ENCODE data around the gene RIN3. TPM values are rescaled to one million over a fixed set of nuclear protein-coding genes. Genes with fewer than 3 reads are reported as not detected.

RIN3 gene
- total RNA-seq, 1 donor from 2014 or later, result 18.8 TPM

GRCh38 chr14:92673601-92674150 lies 160.1 kb downstream of the RIN3 start:
- Mint-ChIP-seq H3K36me3 (ENCODE audit: low read depth) (peaks cover 13% of the 10 kb centered on the region), H3K9me3 (ENCODE audit: low read depth) (no peaks in the 10 kb centered on the region), H3K4me1 (ENCODE audit: low read depth) (peaks cover 5% of the 10 kb centered on the region), H3K27me3 (ENCODE audit: low read depth) (no peaks in the 10 kb centered on the region), H3K27ac (ENCODE audit: unreplicated experiment) (no peak overlapping the region), H3K4me3 (ENCODE audit: unreplicated experiment) (no peak overlapping the region)
- TF ChIP-seq, protein P1, sequence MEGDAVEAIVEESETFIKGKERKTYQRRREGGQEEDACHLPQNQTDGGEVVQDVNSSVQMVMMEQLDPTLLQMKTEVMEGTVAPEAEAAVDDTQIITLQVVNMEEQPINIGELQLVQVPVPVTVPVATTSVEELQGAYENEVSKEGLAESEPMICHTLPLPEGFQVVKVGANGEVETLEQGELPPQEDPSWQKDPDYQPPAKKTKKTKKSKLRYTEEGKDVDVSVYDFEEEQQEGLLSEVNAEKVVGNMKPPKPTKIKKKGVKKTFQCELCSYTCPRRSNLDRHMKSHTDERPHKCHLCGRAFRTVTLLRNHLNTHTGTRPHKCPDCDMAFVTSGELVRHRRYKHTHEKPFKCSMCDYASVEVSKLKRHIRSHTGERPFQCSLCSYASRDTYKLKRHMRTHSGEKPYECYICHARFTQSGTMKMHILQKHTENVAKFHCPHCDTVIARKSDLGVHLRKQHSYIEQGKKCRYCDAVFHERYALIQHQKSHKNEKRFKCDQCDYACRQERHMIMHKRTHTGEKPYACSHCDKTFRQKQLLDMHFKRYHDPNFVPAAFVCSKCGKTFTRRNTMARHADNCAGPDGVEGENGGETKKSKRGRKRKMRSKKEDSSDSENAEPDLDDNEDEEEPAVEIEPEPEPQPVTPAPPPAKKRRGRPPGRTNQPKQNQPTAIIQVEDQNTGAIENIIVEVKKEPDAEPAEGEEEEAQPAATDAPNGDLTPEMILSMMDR (IDR thresholded peaks at IDR 0.05), result no peak
- DNase-seq (ENCODE audit: low spot score), result no peak

GRCh38 chr14:92675421-92675820 lies 161.8 kb downstream of the RIN3 start:
- DNase-seq (ENCODE audit: low spot score), result peak; percentile 34
- no peak overlapping the region for H3K27ac Mint-ChIP-seq (ENCODE audit: unreplicated experiment)
- TF ChIP-seq, protein P1 (IDR thresholded peaks at IDR 0.05), result no peak
- no peaks in the 10 kb centered on the region for H3K4me1 Mint-ChIP-seq (ENCODE audit: low read depth)
- H3K36me3 Mint-ChIP-seq (ENCODE audit: low read depth), result peaks cover 13% of the 10 kb centered on the region
- H3K27me3 Mint-ChIP-seq (ENCODE audit: low read depth), result no peaks in the 10 kb centered on the region
- H3K4me3 Mint-ChIP-seq (ENCODE audit: unreplicated experiment), result no peak overlapping the region
- H3K9me3 Mint-ChIP-seq (ENCODE audit: low read depth), result no peaks in the 10 kb centered on the region

GRCh38 chr14:92675976-92676375 lies 162.4 kb downstream of the RIN3 start:
- Mint-ChIP-seq H3K4me1 (ENCODE audit: low read depth) (no peaks in the 10 kb centered on the region), H3K27me3 (ENCODE audit: low read depth) (no peaks in the 10 kb centered on the region), H3K36me3 (ENCODE audit: low read depth) (peaks cover 13% of the 10 kb centered on the region), H3K4me3 (ENCODE audit: unreplicated experiment) (no peak overlapping the region), H3K9me3 (ENCODE audit: low read depth) (no peaks in the 10 kb centered on the region), H3K27ac (ENCODE audit: unreplicated experiment) (no peak overlapping the region)
- DNase-seq (ENCODE audit: low spot score), result peak; percentile 54
- TF ChIP-seq, protein P1 (IDR thresholded peaks at IDR 0.05), result no peak

GRCh38 chr14:92676403-92677086 lies 163.0 kb downstream of the RIN3 start:
- TF ChIP-seq, protein P1 (IDR thresholded peaks at IDR 0.05), result no peak
- Mint-ChIP-seq H3K36me3 (ENCODE audit: low read depth) (peaks cover 13% of the 10 kb centered on the region), H3K4me3 (ENCODE audit: unreplicated experiment) (no peak overlapping the region), H3K9me3 (ENCODE audit: low read depth) (no peaks in the 10 kb centered on the region), H3K27me3 (ENCODE audit: low read depth) (no peaks in the 10 kb centered on the region), H3K27ac (ENCODE audit: unreplicated experiment) (no peak overlapping the region), H3K4me1 (ENCODE audit: low read depth) (peaks cover 4% of the 10 kb centered on the region)
- DNase-seq (ENCODE audit: low spot score), result peak; percentile 79

DNA sequence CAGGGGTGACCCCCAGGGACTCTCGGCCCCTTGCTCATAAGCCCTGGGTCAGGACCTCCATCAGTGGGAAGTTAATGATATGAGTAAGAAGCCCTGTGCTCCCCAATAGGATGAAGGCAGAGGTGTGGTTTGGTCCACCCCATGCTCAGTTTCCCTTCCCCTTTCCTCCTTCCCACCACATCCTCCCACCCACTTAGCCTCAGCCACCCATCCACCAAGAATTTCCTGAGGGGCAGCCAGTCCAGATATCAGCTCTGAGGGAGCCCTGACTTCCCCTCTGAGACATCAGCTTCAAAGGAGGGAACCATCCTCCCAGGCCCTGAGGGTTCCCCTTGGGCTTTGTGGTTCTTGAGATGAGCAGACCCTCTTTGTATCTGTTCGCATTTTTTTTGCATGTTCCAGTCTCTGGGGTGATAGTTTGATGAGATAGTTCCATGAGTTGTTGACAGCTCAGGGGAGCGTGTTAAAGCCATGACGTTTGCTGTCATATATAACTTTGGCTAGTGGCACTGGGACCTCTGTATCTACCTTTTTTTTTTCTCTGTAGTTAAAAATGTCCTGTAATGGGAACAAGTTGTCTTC lies 163.6 kb downstream of the RIN3 start:
- H3K4me3 Mint-ChIP-seq (ENCODE audit: unreplicated experiment), result no peak overlapping the region

More for the DNA sequence above, 163.6 kb downstream of the RIN3 start:
- DNase-seq (ENCODE audit: low spot score), result peak; percentile 15
- Mint-ChIP-seq H3K27me3 (ENCODE audit: low read depth) (no peaks in the 10 kb centered on the region), H3K36me3 (ENCODE audit: low read depth) (peaks cover 13% of the 10 kb centered on the region), H3K9me3 (ENCODE audit: low read depth) (no peaks in the 10 kb centered on the region), H3K4me1 (ENCODE audit: low read depth) (peaks cover 4% of the 10 kb centered on the region), H3K27ac (ENCODE audit: unreplicated experiment) (no peak overlapping the region)
- TF ChIP-seq, protein P1 (IDR thresholded peaks at IDR 0.05), result no peak
